SK-N-MC (cell line): ENCODE data around the gene RASSF3.

Experiments
- DNase-seq: peaks from one replicate; pipeline ENCODE4 v3.0.0-alpha.2; 2011; ENCODE audit warnings: low read depth, low spot score
- H3K27ac ChIP-seq: fragments of 200-600 bp; sonication (generic); 2 replicates; pipeline ENCODE4 v1.5.1; 2016; ENCODE audit warnings: mixed run types
- H3K36me3 ChIP-seq: fragments of 200-600 bp; sonication (generic); 2 replicates; pipeline ENCODE4 v1.6.1; 2017; ENCODE audit warnings: antibody characterized with exemption, low read length, mixed read lengths; ENCODE audit not compliant: insufficient read depth
- H3K4me3 ChIP-seq: fragments of 200-600 bp; sonication (generic); 2 replicates; pipeline ENCODE4 v1.5.1; 2016
- H3K9ac ChIP-seq: fragments of 200-600 bp; sonication (generic); 2 replicates; pipeline ENCODE4 v1.8.0; 2017; ENCODE audit warnings: mixed run types, mixed read lengths; ENCODE audit not compliant: insufficient read length
- H3K9me3 ChIP-seq: fragments of 200-600 bp; sonication (generic); 2 replicates; pipeline ENCODE4 v1.6.1; 2017; ENCODE audit warnings: low read depth, mild to moderate bottlenecking, antibody characterized with exemption, low read length, moderate library complexity, mixed read lengths
- EZH2 ChIP-seq: fragments of 200-600 bp; sonication (generic); IDR thresholded peaks from one replicate; pipeline ENCODE4 v1.6.1; 2017; ENCODE audit warnings: antibody characterized with exemption
- FOXP2 ChIP-seq: optimal IDR thresholded peaks from 2 replicates; pipeline ENCODE3; 2011; ENCODE audit warnings: mild to moderate bottlenecking, moderate library complexity; ENCODE audit not compliant: insufficient read depth; ENCODE audit errors: extremely low read length, control extremely low read depth
- POLR2AphosphoS5 ChIP-seq: IDR thresholded peaks from 2 replicates; pipeline ENCODE4 v1.6.1; 2012; ENCODE audit warnings: mild to moderate bottlenecking, low read depth, low read length, borderline replicate concordance

RASSF3 gene

GRCh38 chr12:64716839-64717455, 106.7 kb downstream of the RASSF3 start:
- H3K9ac ChIP-seq: no peak overlapping the region
- no peak overlapping the region for H3K4me3 ChIP-seq
- no peaks in the 10 kb centered on the region for H3K9me3 ChIP-seq
- no peak for DNase-seq
- H3K27ac ChIP-seq: no peak overlapping the region; the same call in 1 of the 2 replicates
- TF ChIP-seq POLR2AphosphoS5 (no peak), EZH2 (no peak), FOXP2 (no peak)
- H3K36me3 ChIP-seq: peaks cover 35% of the 10 kb centered on the region

GRCh38 chr12:64718649-64719048, 108.4 kb downstream of the RASSF3 start:
- Histone ChIP-seq H3K36me3 (peaks cover 43% of the 10 kb centered on the region), H3K27ac (no peak overlapping the region), H3K4me3 (no peak overlapping the region), H3K9ac (no peak overlapping the region), H3K9me3 (no peaks in the 10 kb centered on the region)
- TF ChIP-seq EZH2 (no peak), FOXP2 (no peak), POLR2AphosphoS5 (no peak)
- DNase-seq: no peak

DNA sequence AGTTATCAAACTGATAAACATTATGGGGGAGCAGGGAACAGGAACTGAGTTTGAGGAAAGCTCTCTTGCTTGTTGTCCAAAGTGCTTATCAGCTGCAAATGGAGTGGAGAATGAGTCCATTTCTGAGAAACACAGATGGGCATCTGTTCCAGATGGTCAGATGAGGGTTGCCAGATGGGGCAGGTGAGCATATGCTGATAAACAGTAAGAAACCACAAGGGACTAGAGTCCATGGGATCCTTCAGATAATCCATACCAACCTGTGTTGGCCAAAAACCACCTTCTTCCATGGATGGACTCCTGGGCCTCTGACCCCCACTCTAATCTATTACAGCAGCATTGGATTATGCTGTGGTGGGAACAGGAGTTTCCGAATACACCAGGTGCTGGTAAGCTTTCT, 110.6 kb downstream of the RASSF3 start:
- Histone ChIP-seq H3K27ac (no peak overlapping the region), H3K36me3 (peaks cover 29% of the 10 kb centered on the region), H3K9ac (no peak overlapping the region), H3K4me3 (no peak overlapping the region), H3K9me3 (no peaks in the 10 kb centered on the region)
- TF ChIP-seq POLR2AphosphoS5 (no peak), FOXP2 (no peak), EZH2 (no peak)
- no peak for DNase-seq

DNA sequence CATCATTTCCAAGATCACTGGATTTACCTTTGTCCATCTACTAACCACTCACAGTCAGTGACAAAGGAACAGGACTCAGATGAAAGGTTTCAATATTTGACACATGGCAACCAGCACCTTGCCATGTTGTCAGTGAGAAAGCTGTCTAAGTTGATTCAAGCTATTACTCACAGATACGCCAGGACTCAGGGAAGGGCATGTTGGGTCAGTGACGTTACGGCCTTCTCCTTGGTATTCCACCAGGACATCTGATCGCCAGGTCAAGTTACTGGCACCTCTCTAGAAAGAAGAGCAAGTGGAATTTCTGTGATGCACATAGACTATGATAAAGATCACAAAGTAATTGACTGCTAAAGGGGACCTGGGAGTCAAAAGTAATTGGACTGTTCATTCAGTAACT, 112.5 kb downstream of the RASSF3 start:
- no peak for DNase-seq
- Histone ChIP-seq H3K9ac (no peak overlapping the region), H3K36me3 (peaks cover 18% of the 10 kb centered on the region; the same call in 1 of the 2 replicates), H3K9me3 (no peaks in the 10 kb centered on the region), H3K27ac (no peak overlapping the region), H3K4me3 (no peak overlapping the region)
- no peak for TF ChIP-seq FOXP2
- TF ChIP-seq POLR2AphosphoS5: no peak
- no peak for TF ChIP-seq EZH2

DNA sequence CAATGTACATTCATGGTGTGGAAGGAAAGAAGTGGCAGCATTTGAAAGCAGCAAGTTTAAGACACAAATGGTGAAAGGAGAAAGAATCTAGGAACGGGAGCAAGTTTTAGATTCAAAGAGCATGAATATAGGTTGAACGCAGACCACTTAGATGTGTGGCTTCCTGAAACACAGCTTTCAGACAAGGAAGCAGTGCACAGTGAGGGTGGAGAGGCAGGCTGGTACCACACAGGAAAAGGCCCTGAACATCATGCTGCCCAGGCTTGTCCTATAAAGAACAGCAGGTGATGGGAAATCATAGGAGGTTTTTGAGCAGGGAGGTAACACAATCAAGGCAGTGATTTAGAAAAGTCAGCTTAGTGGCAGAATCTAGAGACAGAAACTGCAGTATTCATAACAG, 113.3 kb downstream of the RASSF3 start:
- H3K27ac ChIP-seq: no peak overlapping the region
- no peak overlapping the region for H3K4me3 ChIP-seq
- DNase-seq: no peak
- peaks cover 18% of the 10 kb centered on the region; the same call in 1 of the 2 replicates for H3K36me3 ChIP-seq
- TF ChIP-seq POLR2AphosphoS5 (no peak), FOXP2 (no peak), EZH2 (no peak)
- no peaks in the 10 kb centered on the region for H3K9me3 ChIP-seq
- H3K9ac ChIP-seq: no peak overlapping the region

DNA sequence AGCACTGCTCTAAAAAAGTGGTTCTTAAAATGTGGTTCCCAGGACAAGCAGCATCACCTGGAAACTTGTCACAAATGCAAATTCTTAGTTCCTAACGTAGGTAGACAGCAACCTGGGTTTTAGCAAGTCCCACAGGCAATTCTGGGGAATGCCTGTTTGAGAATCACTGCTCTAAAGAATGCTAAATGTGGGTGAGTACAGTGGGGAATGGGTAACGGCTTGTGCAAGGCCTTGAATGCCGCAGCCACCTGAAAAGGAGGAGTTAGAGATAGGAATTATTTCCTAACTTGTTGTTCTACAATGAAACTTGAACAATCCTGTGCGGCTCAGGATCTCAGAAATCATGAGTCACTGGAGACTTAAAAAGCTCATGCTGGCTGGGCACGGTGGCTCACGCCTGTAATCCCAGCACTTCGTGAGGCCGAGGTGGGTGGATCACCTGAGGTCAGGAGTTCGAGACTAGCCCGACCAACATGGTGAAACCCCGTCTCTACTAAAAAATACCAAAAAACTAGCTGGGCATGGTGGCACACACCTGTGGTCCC, 114.0 kb downstream of the RASSF3 start:
- H3K4me3 ChIP-seq: no peak overlapping the region
- no peak for TF ChIP-seq EZH2
- no peak for TF ChIP-seq FOXP2
- no peak for TF ChIP-seq POLR2AphosphoS5
- no peak overlapping the region for H3K9ac ChIP-seq
- H3K27ac ChIP-seq: no peak overlapping the region
- no peaks in the 10 kb centered on the region for H3K9me3 ChIP-seq
- no peak for DNase-seq
- H3K36me3 ChIP-seq: peaks cover 18% of the 10 kb centered on the region; the same call in 1 of the 2 replicates

DNA sequence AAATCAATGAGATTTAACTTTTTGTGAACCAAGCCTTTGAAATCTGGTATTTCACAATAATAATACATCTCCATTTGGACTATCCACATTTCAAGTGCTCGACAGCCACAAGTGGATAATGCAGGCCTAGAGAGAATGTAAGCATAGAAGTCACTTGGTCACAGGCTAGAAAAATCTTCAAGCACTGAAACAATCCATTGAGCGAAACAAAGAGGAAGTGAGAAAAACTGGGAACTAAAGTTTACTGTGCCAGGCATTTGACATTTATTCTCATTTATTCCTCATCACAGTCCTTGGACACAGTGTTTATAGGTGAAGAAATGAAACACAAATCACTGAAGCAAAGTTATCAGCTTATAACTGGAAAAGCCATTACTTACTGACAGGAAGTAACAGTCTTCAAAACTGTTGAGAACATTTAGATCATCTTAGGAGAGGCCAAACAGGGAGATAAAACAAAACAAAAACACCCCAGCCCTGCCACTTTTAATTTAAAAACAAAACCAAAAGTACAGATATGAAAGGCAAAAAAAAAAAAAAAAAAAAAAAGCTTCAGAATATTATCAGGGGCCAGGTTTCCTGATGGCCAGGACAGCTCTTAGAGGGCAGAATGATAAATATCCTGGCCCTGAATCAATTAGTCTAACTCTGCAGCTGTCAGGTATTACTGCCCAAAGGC, 119.8 kb downstream of the RASSF3 start:
- H3K27ac ChIP-seq: no peak overlapping the region; the same call in 1 of the 2 replicates
- DNase-seq: no peak
- H3K9me3 ChIP-seq: no peaks in the 10 kb centered on the region
- peaks cover 8% of the 10 kb centered on the region; the same call in 1 of the 2 replicates for H3K36me3 ChIP-seq
- no peak overlapping the region for H3K9ac ChIP-seq
- TF ChIP-seq EZH2 (no peak), FOXP2 (no peak), POLR2AphosphoS5 (no peak)
- H3K4me3 ChIP-seq: no peak overlapping the region

- Histone ChIP-seq H3K27ac (no peak overlapping the region), H3K4me3 (no peak overlapping the region), H3K9me3 (no peaks in the 10 kb centered on the region), H3K36me3 (peaks cover 9% of the 10 kb centered on the region), H3K9ac (no peak overlapping the region)
- no peak for DNase-seq
- TF ChIP-seq POLR2AphosphoS5 (no peak), EZH2 (no peak), FOXP2 (no peak)
Observed at GRCh38 chr12:64730588-64730969, 120.3 kb downstream of the RASSF3 start.

- no peak overlapping the region for H3K27ac ChIP-seq
Observed at GRCh38 chr12:64731683-64732082, 121.4 kb downstream of the RASSF3 start.

More at GRCh38 chr12:64731683-64732082, 121.4 kb downstream of the RASSF3 start:
- Histone ChIP-seq H3K9ac (no peak overlapping the region), H3K9me3 (no peaks in the 10 kb centered on the region), H3K36me3 (peaks cover 18% of the 10 kb centered on the region), H3K4me3 (no peak overlapping the region)
- no peak for TF ChIP-seq POLR2AphosphoS5
- no peak for TF ChIP-seq FOXP2
- DNase-seq: no peak
